ENCODE measurements around the gene CCNJL.

Gene CCNJL

DNA sequence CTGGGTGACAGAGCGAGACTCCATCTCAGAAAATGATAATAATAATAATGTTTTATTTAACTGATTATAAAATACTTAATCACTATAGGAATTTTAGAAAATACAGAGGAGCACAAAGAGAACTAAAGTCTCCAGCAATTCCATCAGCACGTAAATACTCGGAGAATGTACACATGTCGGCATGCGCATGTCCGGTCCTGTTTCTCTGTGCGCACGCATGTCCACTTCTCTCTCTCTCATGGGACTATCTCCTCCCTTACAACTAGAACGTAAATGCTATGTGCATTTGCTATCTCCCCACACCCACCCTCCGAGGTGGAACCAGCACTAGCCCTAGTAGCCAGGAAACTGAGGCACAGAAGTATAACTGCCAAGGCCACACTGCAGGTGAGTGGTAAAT lies 19.0 kb downstream of the CCNJL start:
- Mint-ChIP-seq H3K4me3 (no peak overlapping the region), H3K4me1 (ENCODE audit: low read depth) (peaks cover 13% of the 10 kb centered on the region), H3K27me3 (peaks cover 13% of the 10 kb centered on the region), H3K27ac (no peak overlapping the region), H3K36me3 (ENCODE audit: low read depth) (no peaks in the 10 kb centered on the region), H3K9me3 (no peaks in the 10 kb centered on the region)
- intact Hi-C loops (cut with micrococcal nuclease): no loop called here

DNA sequence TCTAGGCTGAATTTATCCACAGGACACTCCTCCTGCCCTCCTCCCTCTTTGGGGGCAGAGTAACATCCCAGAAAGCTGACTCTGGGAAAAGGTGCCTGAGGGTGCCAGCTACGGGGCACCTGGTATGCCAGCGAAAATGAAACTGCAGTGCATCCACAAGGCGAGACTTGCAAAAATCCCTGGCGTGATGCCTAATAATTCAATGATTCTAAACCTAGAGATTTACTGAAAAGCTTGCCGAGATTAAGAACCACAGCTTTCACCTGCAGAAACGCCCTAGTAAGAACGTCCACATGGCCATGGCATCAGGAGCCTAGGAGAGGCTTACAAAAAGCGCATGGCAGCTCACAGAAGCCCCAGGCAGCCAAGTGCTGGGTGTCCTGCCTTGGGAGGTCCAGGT lies 20.9 kb downstream of the CCNJL start:
- H3K27ac Mint-ChIP-seq: no peak overlapping the region

DNA sequence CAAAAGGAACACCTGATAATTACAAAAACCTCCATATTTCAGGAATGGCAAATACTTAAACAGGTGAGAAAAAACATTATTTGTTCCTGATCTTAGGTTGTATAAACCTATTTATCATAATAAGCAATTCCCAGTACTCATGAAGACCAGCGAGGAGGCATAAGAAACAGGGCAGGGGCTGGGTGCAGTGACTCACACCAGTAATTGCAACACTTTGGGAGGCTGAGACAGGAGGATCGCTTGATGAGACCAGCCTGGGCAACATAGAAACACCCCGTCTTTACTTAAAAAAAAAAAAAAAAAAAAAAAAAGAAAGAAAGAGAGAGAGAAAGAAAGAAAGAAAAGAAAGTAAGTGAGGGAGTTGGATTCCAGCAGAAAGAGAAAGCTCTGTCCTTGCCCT lies 21.6 kb downstream of the CCNJL start:
- Mint-ChIP-seq H3K4me1 (ENCODE audit: low read depth) (peaks cover 13% of the 10 kb centered on the region), H3K27me3 (peaks cover 19% of the 10 kb centered on the region), H3K4me3 (no peak overlapping the region), H3K9me3 (no peaks in the 10 kb centered on the region), H3K36me3 (ENCODE audit: low read depth) (no peaks in the 10 kb centered on the region), H3K27ac (no peak overlapping the region)
- intact Hi-C loops (cut with micrococcal nuclease): no loop called here

More for the DNA sequence above, 20.9 kb downstream of the CCNJL start:
- Mint-ChIP-seq H3K36me3 (ENCODE audit: low read depth) (no peaks in the 10 kb centered on the region), H3K4me1 (ENCODE audit: low read depth) (peaks cover 13% of the 10 kb centered on the region), H3K27me3 (peaks cover 15% of the 10 kb centered on the region), H3K9me3 (no peaks in the 10 kb centered on the region), H3K4me3 (no peak overlapping the region)
- intact Hi-C loops (cut with micrococcal nuclease): no loop called here

DNA sequence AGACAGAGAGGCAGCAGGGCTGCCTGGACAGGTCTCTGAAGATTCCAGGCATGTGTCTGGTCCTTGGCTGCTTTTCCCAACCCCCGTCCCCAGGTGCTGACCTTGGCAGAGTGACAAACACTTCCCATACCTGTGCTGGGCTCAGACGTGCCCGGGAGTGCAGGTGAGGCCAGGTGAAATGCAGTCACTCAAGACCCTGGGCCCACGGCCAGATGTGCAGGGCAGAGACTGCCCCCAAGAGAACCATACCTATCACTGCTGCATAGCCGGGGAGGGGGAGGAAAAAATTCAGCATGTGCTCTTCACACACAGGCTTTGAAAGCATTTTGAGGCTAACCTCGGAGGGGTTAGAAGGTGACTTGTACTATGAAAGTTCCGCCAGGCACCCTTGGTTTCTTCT lies 22.6 kb downstream of the CCNJL start:
- H3K27me3 Mint-ChIP-seq: peaks cover 23% of the 10 kb centered on the region
- no peaks in the 10 kb centered on the region for H3K36me3 Mint-ChIP-seq (ENCODE audit: low read depth)
- no peak overlapping the region for H3K4me3 Mint-ChIP-seq
- intact Hi-C loops (cut with micrococcal nuclease): no loop called here
- no peaks in the 10 kb centered on the region for H3K9me3 Mint-ChIP-seq
- no peak overlapping the region for H3K27ac Mint-ChIP-seq
- H3K4me1 Mint-ChIP-seq (ENCODE audit: low read depth): peaks cover 18% of the 10 kb centered on the region

DNA sequence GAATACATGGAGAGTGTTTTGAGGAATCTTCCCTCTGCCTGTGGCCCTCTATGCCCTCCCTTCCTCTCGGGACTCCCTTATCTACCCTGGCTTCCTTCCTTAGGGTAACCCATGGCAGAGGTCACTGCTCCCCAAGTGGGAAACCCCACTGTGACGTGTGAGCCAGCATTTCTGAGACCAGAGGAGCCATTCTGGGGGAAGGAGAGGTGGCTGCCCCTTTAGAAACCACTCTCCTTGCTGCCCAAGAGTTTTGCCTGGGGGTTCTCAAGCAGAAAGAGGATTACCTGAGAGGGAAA lies 23.1 kb downstream of the CCNJL start:
- Mint-ChIP-seq H3K36me3 (ENCODE audit: low read depth) (no peaks in the 10 kb centered on the region), H3K9me3 (no peaks in the 10 kb centered on the region), H3K4me3 (no peak overlapping the region), H3K27ac (no peak overlapping the region), H3K4me1 (ENCODE audit: low read depth) (peaks cover 13% of the 10 kb centered on the region), H3K27me3 (peaks cover 23% of the 10 kb centered on the region)
- intact Hi-C loops (cut with micrococcal nuclease): no loop called here

DNA sequence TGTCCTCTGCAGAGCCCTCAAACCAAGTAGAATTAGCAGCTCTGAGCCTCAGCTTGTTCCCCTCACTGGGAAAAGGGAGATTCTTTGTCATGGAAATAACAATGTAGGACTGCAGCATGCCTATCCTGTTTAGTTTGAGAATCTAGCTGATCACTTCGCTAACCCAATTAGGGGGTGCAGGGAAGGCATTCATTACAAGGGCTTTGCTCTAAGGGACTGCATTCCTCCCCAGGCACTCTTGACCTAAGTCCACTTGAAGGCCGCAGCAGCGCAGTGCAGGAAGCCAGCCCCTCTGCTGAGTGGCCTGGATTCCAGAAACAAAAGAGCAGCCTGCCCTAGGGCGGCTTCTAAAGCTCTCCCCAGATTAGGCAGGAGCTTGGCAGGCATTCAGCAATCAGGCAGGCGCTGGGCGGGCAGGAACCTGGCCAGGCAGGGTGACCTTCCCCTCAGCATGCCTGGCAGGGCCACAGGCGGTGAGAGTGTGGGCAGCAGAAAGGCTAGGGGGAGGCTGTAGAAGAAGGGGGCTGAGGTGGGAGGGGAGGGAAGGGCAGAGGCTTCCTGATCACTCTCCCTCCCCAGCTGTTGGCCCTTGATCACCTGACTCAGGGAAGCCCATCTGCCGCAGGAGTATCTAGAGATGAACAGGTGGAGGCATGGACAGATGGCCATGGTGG lies 24.8 kb downstream of the CCNJL start:
- Mint-ChIP-seq H3K4me3 (no peak overlapping the region), H3K27me3 (peaks cover 23% of the 10 kb centered on the region), H3K36me3 (ENCODE audit: low read depth) (no peaks in the 10 kb centered on the region), H3K27ac (no peak overlapping the region), H3K4me1 (ENCODE audit: low read depth) (peaks cover 6% of the 10 kb centered on the region), H3K9me3 (no peaks in the 10 kb centered on the region)
- intact Hi-C loops (cut with micrococcal nuclease): no loop called here

DNA sequence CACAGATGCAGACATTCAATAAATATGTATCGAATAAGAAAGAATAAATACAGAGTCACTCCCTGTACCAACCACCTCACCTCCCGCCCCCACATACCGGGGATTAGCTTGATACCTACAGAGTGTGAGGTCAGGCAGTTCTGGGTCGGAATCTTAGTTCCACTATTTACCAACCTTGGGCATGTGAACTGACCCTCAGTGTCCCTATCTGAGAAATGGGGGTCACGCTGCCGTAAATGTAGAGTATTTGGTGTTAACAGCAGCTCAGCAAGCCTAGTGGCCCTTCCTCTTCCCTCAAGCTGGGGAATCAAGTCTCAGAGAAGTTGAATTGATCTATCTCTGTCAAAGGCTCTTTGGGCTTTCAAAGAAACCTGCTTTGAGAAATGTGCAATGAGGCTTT lies 25.4 kb downstream of the CCNJL start:
- H3K36me3 Mint-ChIP-seq (ENCODE audit: low read depth): no peaks in the 10 kb centered on the region
- H3K27ac Mint-ChIP-seq: no peak overlapping the region
- H3K9me3 Mint-ChIP-seq: no peaks in the 10 kb centered on the region
- H3K27me3 Mint-ChIP-seq: peaks cover 23% of the 10 kb centered on the region
- intact Hi-C loops (cut with micrococcal nuclease): no loop called here
- H3K4me1 Mint-ChIP-seq (ENCODE audit: low read depth): peaks cover 6% of the 10 kb centered on the region
- H3K4me3 Mint-ChIP-seq: no peak overlapping the region

DNA sequence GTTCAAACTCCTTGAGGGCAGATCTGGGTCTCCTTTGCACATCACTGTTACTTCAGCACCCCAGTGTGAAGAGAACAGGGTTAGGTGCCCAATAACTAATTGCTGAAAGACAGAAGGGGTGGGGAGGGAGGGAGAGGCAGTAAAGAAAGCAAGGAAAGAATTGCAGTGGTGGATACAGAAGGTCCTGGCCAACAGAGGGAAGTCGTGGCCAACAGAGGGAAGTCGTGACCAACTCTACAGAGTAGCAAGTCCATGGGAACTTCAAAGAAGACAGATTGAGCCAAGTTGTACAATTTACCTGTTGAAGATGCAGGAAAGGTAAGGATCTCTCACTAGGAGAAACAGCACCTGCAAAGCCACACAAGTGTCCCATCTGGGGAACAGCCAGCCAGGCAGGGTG lies 27.0 kb downstream of the CCNJL start:
- H3K4me1 Mint-ChIP-seq (ENCODE audit: low read depth): peaks cover 10% of the 10 kb centered on the region
- H3K9me3 Mint-ChIP-seq: no peaks in the 10 kb centered on the region
- no peaks in the 10 kb centered on the region for H3K36me3 Mint-ChIP-seq (ENCODE audit: low read depth)
- intact Hi-C loops (cut with micrococcal nuclease): no loop called here
- peaks cover 27% of the 10 kb centered on the region for H3K27me3 Mint-ChIP-seq
- no peak overlapping the region for H3K27ac Mint-ChIP-seq
- H3K4me3 Mint-ChIP-seq: no peak overlapping the region

DNA sequence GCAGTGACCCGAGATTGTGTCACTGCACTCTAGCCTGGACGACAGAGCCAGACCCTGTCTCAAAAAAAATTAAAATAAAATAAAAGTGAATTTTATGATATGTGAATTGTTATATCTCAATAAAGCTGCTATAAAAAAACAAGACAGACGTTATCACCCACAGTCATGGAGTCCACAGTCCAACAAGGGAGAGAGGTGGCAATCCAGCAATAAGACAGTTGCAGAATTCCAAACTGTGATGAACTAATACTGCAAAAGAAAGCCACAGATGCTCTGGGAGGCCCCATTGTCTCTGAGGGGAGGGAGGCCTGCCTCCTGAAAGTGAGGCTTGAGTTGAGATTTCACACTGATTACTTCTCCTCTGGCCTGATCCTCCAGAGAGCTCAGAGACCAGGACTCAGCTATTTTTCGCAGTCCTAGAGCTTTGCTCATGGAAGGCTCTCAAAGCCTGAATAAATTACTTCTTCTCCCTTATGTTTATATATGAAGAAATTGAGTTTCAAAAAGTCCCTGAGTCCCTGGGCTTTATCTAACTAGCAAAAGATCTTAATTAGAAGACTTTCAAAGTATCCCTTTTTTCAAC lies 28.0 kb downstream of the CCNJL start:
- Mint-ChIP-seq H3K36me3 (ENCODE audit: low read depth) (no peaks in the 10 kb centered on the region), H3K4me3 (no peak overlapping the region), H3K27me3 (peaks cover 27% of the 10 kb centered on the region), H3K4me1 (ENCODE audit: low read depth) (peaks cover 10% of the 10 kb centered on the region), H3K9me3 (no peaks in the 10 kb centered on the region), H3K27ac (no peak overlapping the region)
- intact Hi-C loops (cut with micrococcal nuclease): no loop called here

DNA sequence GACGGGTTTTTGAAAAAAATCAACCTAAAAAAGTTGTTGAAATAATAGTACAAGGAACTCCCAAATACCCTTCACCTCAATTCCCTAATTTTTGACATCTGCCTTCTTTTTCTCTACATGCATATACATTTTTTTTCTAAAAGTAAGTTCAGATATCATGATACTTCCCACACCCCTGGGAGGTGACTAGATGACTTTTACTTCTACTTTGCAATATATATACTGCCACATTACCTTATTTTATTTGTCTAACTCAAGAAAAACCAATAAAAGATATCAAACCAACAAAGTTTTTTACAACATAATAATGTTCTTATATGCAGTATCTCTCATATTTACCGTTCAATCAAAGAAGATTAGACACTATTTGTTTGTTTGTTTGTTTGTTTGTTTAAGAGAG lies 31.1 kb downstream of the CCNJL start:
- intact Hi-C loops (cut with micrococcal nuclease): no loop called here
- Mint-ChIP-seq H3K9me3 (no peaks in the 10 kb centered on the region), H3K4me3 (no peak overlapping the region), H3K27me3 (peaks cover 18% of the 10 kb centered on the region), H3K27ac (no peak overlapping the region), H3K4me1 (ENCODE audit: low read depth) (peaks cover 10% of the 10 kb centered on the region), H3K36me3 (ENCODE audit: low read depth) (no peaks in the 10 kb centered on the region)

DNA sequence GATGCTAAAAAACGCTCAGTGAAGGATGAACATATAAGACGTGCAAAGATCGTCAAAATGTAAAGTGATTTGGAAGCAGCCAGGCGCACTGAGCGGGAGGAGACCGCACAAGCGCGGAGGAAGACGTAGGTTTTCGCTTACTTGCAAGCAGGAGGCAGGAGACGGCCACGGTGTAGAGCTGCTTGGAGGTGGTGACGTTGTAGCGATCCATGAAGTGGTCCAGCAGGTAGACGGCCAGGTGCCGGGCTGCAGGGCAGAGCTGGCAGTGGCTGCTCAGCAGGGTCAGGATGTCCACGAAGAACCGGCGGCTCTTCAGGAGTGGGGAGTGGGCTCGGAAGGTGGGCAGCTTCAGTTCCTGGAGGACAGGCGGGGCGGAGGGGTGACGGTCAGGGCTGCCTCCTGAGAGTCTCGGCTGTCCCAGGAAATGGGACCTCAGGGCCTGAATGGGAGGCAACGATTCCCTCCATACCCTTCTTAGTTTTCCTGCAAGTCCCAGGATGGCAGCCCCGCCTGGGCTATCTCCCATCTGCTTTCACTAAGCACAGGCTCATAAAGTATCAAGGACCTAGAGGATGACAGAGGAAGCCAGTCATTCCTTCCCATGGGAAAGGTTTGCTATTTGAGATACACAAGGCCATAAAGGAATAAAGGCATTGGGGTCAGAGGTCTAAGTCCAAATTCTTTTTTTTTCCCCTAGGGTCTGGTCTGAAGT lies 31.8 kb downstream of the CCNJL start:
- peaks cover 9% of the 10 kb centered on the region for H3K4me1 Mint-ChIP-seq (ENCODE audit: low read depth)
- no peak overlapping the region for H3K4me3 Mint-ChIP-seq
- no peak overlapping the region for H3K27ac Mint-ChIP-seq
- H3K27me3 Mint-ChIP-seq: peaks cover 13% of the 10 kb centered on the region
- intact Hi-C loops (cut with micrococcal nuclease): no loop called here
- no peaks in the 10 kb centered on the region for H3K36me3 Mint-ChIP-seq (ENCODE audit: low read depth)
- no peaks in the 10 kb centered on the region for H3K9me3 Mint-ChIP-seq

DNA sequence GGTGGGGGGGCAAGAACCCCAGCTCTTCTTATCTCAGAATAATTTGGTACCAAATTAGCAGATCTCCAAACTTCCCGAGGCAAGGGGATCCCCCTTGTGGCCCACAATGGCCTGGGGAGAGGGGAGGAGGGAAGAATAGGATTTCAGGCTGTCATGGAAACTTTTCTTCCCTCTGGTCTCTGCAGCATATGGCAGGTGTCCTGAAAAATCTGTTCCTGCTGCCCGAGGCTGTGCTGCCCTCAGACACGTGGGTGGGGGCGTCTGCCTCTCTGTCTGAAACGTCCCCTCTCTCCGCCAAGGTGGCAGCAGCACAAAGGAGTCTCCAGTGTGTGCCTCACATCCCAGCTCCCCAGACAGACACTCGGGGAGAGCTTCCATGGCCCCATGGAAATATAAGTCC lies 34.0 kb downstream of the CCNJL start:
- no peak overlapping the region for H3K27ac Mint-ChIP-seq
- peaks cover 11% of the 10 kb centered on the region for H3K4me1 Mint-ChIP-seq (ENCODE audit: low read depth)
- no peaks in the 10 kb centered on the region for H3K9me3 Mint-ChIP-seq
- intact Hi-C loops (cut with micrococcal nuclease): no loop called here
- H3K36me3 Mint-ChIP-seq (ENCODE audit: low read depth): no peaks in the 10 kb centered on the region
- peaks cover 8% of the 10 kb centered on the region for H3K27me3 Mint-ChIP-seq
- no peak overlapping the region for H3K4me3 Mint-ChIP-seq

DNA sequence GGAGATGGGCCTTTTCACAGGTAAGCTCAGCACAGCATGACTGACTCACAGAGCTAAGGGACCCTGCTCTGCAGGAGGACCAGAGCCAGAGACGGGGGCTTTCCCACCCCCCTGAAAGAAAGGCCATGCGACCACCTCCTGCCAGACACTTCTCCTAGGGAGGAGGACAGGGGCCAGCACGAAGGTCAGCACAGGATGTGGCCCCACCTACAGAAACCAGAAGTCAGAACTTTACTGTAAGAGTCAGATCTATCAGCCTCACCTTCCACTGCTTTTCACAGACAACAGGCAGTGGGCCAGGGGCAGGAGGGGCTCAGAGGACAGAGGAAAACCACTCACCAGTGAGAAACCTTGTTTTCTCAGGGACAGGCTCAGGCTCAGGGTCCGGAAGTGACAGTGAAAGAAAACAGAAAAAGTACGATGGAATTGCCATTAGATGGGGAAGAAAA lies 37.9 kb downstream of the CCNJL start:
- H3K4me3 Mint-ChIP-seq: no peak overlapping the region
- H3K27ac Mint-ChIP-seq: no peak overlapping the region
- no peaks in the 10 kb centered on the region for H3K9me3 Mint-ChIP-seq
- H3K4me1 Mint-ChIP-seq (ENCODE audit: low read depth): peaks cover 11% of the 10 kb centered on the region
- H3K27me3 Mint-ChIP-seq: peaks cover 20% of the 10 kb centered on the region
- intact Hi-C loops (cut with micrococcal nuclease): no loop called here
- H3K36me3 Mint-ChIP-seq (ENCODE audit: low read depth): no peaks in the 10 kb centered on the region

DNA sequence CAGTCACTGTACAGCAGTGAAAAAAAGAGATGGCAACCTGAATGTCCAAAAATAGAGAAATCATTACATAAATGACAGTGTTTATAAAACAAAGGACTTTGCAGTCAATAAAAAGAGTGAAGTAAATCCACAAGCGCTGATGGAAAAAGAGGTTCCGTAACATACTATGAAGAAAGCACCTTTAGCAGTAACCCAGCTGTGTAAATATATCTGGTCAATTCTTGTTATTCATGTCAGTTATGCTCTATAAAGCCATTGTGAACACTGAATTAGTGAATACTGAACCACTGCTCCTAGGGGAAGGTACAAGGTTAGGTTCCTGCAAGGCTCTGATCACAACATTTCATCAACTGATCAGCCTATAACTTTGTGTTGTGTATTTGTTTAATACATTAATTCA lies 39.5 kb downstream of the CCNJL start:
- no peaks in the 10 kb centered on the region for H3K36me3 Mint-ChIP-seq (ENCODE audit: low read depth)
- peaks cover 26% of the 10 kb centered on the region for H3K27me3 Mint-ChIP-seq
- no peak overlapping the region for H3K4me3 Mint-ChIP-seq
- intact Hi-C loops (cut with micrococcal nuclease): no loop called here
- no peak overlapping the region for H3K27ac Mint-ChIP-seq
- H3K9me3 Mint-ChIP-seq: no peaks in the 10 kb centered on the region
- peaks cover 26% of the 10 kb centered on the region for H3K4me1 Mint-ChIP-seq (ENCODE audit: low read depth)

DNA sequence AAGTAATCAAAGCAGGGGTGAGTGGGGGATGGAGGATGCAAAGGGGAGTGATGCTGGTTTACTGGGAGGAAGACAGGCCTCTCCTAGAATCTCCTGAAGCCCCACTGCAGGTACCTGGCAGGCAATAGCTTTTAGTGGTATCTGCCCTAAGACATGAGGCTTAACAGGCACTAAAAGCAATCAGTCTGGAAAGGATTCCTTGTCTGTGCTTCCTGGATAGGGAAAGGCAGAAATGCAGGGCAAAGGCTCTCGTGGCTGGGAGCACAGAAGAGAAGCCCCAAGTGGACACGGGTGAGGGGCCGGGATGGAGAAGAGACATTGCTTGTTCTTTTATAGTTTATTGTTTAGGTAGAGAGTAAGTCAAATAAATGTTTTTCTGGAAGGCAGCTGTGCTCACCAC lies 40.1 kb downstream of the CCNJL start:
- Mint-ChIP-seq H3K9me3 (no peaks in the 10 kb centered on the region), H3K27me3 (peaks cover 27% of the 10 kb centered on the region), H3K27ac (no peak overlapping the region), H3K36me3 (ENCODE audit: low read depth) (no peaks in the 10 kb centered on the region), H3K4me1 (ENCODE audit: low read depth) (peaks cover 28% of the 10 kb centered on the region), H3K4me3 (no peak overlapping the region)
- intact Hi-C loops (cut with micrococcal nuclease): no loop called here
